Measurements from ENCODE around the gene CPNE5.

Gene CPNE5

GRCh38 chr6:36845233-36845632, 6.0 kb upstream of the CPNE5 start:
- no peaks in the 10 kb centered on the region for H3K79me2 ChIP-seq (ENCODE audit: control insufficient read depth, insufficient read depth, low read length, poor library complexity)
- H3K36me3 ChIP-seq (ENCODE audit: control insufficient read depth in 1 of 2, insufficient read depth in 2 of 2, low read length in 2 of 2): no peaks in the 10 kb centered on the region

GRCh38 chr6:36844232-36845170, 5.3 kb upstream of the CPNE5 start:
- Histone ChIP-seq H2AK5ac (ENCODE audit: low read length) (no peak overlapping the region), H4K8ac (ENCODE audit: low read depth, low read length) (no peak overlapping the region), H3K14ac (ENCODE audit: low read length) (no peak overlapping the region), H3K4me1 (ENCODE audit: control insufficient read depth in 1 of 2, insufficient read depth in 2 of 2, low read length in 2 of 2) (peaks cover 24 to 28% of the 10 kb centered on the region in 2 experiments), H3K27me3 (ENCODE audit: insufficient read depth, low read length) (peaks cover 15% of the 10 kb centered on the region), H2AFZ (ENCODE audit: insufficient read depth, low read length, poor library complexity) (no peak overlapping the region), H3K79me1 (ENCODE audit: low read length) (no peaks in the 10 kb centered on the region), H2BK12ac (ENCODE audit: low read length) (no peak overlapping the region), H3K9ac (ENCODE audit: low read length) (no peak overlapping the region), H2BK5ac (ENCODE audit: low read depth, low read length, poor library complexity) (no peak overlapping the region), H4K12ac (ENCODE audit: low read depth, low read length) (no peak overlapping the region), H4K91ac (ENCODE audit: low read depth, low read length) (no peak overlapping the region), H3K4me2 (ENCODE audit: low read length) (no peak overlapping the region), H3K18ac (ENCODE audit: low read length) (no peak overlapping the region), H3K27ac (ENCODE audit: low read depth, low read length) (no peak overlapping the region), H2BK120ac (ENCODE audit: insufficient read depth, low read length, poor library complexity) (no peak overlapping the region), H3K4ac (ENCODE audit: low read depth, low read length) (no peak overlapping the region), H3K23ac (ENCODE audit: low read length) (no peak overlapping the region), H3K4me3 (ENCODE audit: low read depth, low read length) (no peak overlapping the region), H3K36me3 (ENCODE audit: control insufficient read depth in 1 of 2, insufficient read depth in 2 of 2, low read length in 2 of 2) (no peaks in the 10 kb centered on the region), H3K79me2 (ENCODE audit: control insufficient read depth, insufficient read depth, low read length, poor library complexity) (no peaks in the 10 kb centered on the region), H3K9me3 (ENCODE audit: insufficient read depth, low read depth, low read length) (peaks cover 7% of the 10 kb centered on the region)
- DNase-seq: no peak
- no CpG with 5 or more reads among the region's 19 CpGs for WGBS (ENCODE audit: extremely low coverage, insufficient coverage, insufficient read length)

More at GRCh38 chr6:36845233-36845632, 6.0 kb upstream of the CPNE5 start:
- Histone ChIP-seq H3K18ac (ENCODE audit: low read length) (no peak overlapping the region), H3K4me2 (ENCODE audit: low read length) (no peak overlapping the region), H3K79me1 (ENCODE audit: low read length) (no peaks in the 10 kb centered on the region), H3K9me3 (ENCODE audit: insufficient read depth, low read depth, low read length) (peaks cover 6% of the 10 kb centered on the region), H3K27me3 (ENCODE audit: insufficient read depth, low read length) (peaks cover 8% of the 10 kb centered on the region), H3K4ac (ENCODE audit: low read depth, low read length) (no peak overlapping the region), H3K4me1 (ENCODE audit: control insufficient read depth in 1 of 2, insufficient read depth in 2 of 2, low read length in 2 of 2) (peaks cover 20 to 26% of the 10 kb centered on the region in 2 experiments), H2BK5ac (ENCODE audit: low read depth, low read length, poor library complexity) (no peak overlapping the region), H2BK120ac (ENCODE audit: insufficient read depth, low read length, poor library complexity) (no peak overlapping the region), H3K27ac (ENCODE audit: low read depth, low read length) (no peak overlapping the region), H3K9ac (ENCODE audit: low read length) (no peak overlapping the region), H3K4me3 (ENCODE audit: low read depth, low read length) (no peak overlapping the region), H3K14ac (ENCODE audit: low read length) (no peak overlapping the region), H3K23ac (ENCODE audit: low read length) (no peak overlapping the region), H2AK5ac (ENCODE audit: low read length) (no peak overlapping the region), H4K91ac (ENCODE audit: low read depth, low read length) (no peak overlapping the region), H4K12ac (ENCODE audit: low read depth, low read length) (no peak overlapping the region), H2BK12ac (ENCODE audit: low read length) (no peak overlapping the region), H4K8ac (ENCODE audit: low read depth, low read length) (no peak overlapping the region), H2AFZ (ENCODE audit: insufficient read depth, low read length, poor library complexity) (no peak overlapping the region)
- no peak for DNase-seq
- WGBS (ENCODE audit: extremely low coverage, insufficient coverage, insufficient read length): no CpG with 5 or more reads among the region's 4 CpGs

GRCh38 chr6:36843170-36843569, 3.9 kb upstream of the CPNE5 start:
- peaks cover 7% of the 10 kb centered on the region for H3K9me3 ChIP-seq (ENCODE audit: insufficient read depth, low read depth, low read length)
- H3K4me1 ChIP-seq (ENCODE audit: control insufficient read depth in 1 of 2, insufficient read depth in 2 of 2, low read length in 2 of 2): peaks cover 19 to 23% of the 10 kb centered on the region in 2 experiments
- no peaks in the 10 kb centered on the region for H3K79me1 ChIP-seq (ENCODE audit: low read length)
- H3K23ac ChIP-seq (ENCODE audit: low read length): no peak overlapping the region
- DNase-seq: no peak
- no peaks in the 10 kb centered on the region for H3K79me2 ChIP-seq (ENCODE audit: control insufficient read depth, insufficient read depth, low read length, poor library complexity)
- H2AK5ac ChIP-seq (ENCODE audit: low read length): no peak overlapping the region
- H3K18ac ChIP-seq (ENCODE audit: low read length): no peak overlapping the region
- H3K27ac ChIP-seq (ENCODE audit: low read depth, low read length): no peak overlapping the region
- peaks cover 27% of the 10 kb centered on the region for H3K27me3 ChIP-seq (ENCODE audit: insufficient read depth, low read length)
- no CpG with 5 or more reads among the region's 4 CpGs for WGBS (ENCODE audit: extremely low coverage, insufficient coverage, insufficient read length)
- no peak overlapping the region for H3K14ac ChIP-seq (ENCODE audit: low read length)
- H3K36me3 ChIP-seq (ENCODE audit: control insufficient read depth in 1 of 2, insufficient read depth in 2 of 2, low read length in 2 of 2): no peaks in the 10 kb centered on the region
- H2BK12ac ChIP-seq (ENCODE audit: low read length): no peak overlapping the region
- H3K9ac ChIP-seq (ENCODE audit: low read length): no peak overlapping the region
- H2AFZ ChIP-seq (ENCODE audit: insufficient read depth, low read length, poor library complexity): no peak overlapping the region
- H3K4me2 ChIP-seq (ENCODE audit: low read length): no peak overlapping the region
- H4K8ac ChIP-seq (ENCODE audit: low read depth, low read length): no peak overlapping the region
- no peak overlapping the region for H4K12ac ChIP-seq (ENCODE audit: low read depth, low read length)
- no peak overlapping the region for H3K4me3 ChIP-seq (ENCODE audit: low read depth, low read length)
- H2BK120ac ChIP-seq (ENCODE audit: insufficient read depth, low read length, poor library complexity): no peak overlapping the region
- H4K91ac ChIP-seq (ENCODE audit: low read depth, low read length): no peak overlapping the region
- H2BK5ac ChIP-seq (ENCODE audit: low read depth, low read length, poor library complexity): no peak overlapping the region
- H3K4ac ChIP-seq (ENCODE audit: low read depth, low read length): no peak overlapping the region

- Histone ChIP-seq H3K23ac (ENCODE audit: low read length) (no peak overlapping the region), H3K9ac (ENCODE audit: low read length) (no peak overlapping the region), H3K79me2 (ENCODE audit: control insufficient read depth, insufficient read depth, low read length, poor library complexity) (no peaks in the 10 kb centered on the region), H3K27me3 (ENCODE audit: insufficient read depth, low read length) (peaks cover 35% of the 10 kb centered on the region), H2BK12ac (ENCODE audit: low read length) (no peak overlapping the region), H3K14ac (ENCODE audit: low read length) (no peak overlapping the region), H4K91ac (ENCODE audit: low read depth, low read length) (no peak overlapping the region), H3K4ac (ENCODE audit: low read depth, low read length) (no peak overlapping the region), H2BK120ac (ENCODE audit: insufficient read depth, low read length, poor library complexity) (no peak overlapping the region), H3K27ac (ENCODE audit: low read depth, low read length) (no peak overlapping the region), H2BK5ac (ENCODE audit: low read depth, low read length, poor library complexity) (no peak overlapping the region), H2AK5ac (ENCODE audit: low read length) (no peak overlapping the region), H4K8ac (ENCODE audit: low read depth, low read length) (no peak overlapping the region), H3K18ac (ENCODE audit: low read length) (no peak overlapping the region), H2AFZ (ENCODE audit: insufficient read depth, low read length, poor library complexity) (no peak overlapping the region), H3K4me2 (ENCODE audit: low read length) (no peak overlapping the region), H3K4me1 (ENCODE audit: control insufficient read depth in 1 of 2, insufficient read depth in 2 of 2, low read length in 2 of 2) (peaks cover 16 to 19% of the 10 kb centered on the region in 2 experiments), H3K36me3 (ENCODE audit: control insufficient read depth in 1 of 2, insufficient read depth in 2 of 2, low read length in 2 of 2) (no peaks in the 10 kb centered on the region), H4K12ac (ENCODE audit: low read depth, low read length) (no peak overlapping the region), H3K9me3 (ENCODE audit: insufficient read depth, low read depth, low read length) (peaks cover 7% of the 10 kb centered on the region), H3K4me3 (ENCODE audit: low read depth, low read length) (no peak overlapping the region), H3K79me1 (ENCODE audit: low read length) (no peaks in the 10 kb centered on the region)
- WGBS (ENCODE audit: extremely low coverage, insufficient coverage, insufficient read length): no CpG with 5 or more reads among the region's 2 CpGs
- DNase-seq: no peak
These were observed 2.5 kb upstream of the CPNE5 start for GRCh38 chr6:36841756-36842155.
